Stimulated activated CD8-positive, alpha-beta memory T cell treated with anti-CD3 and anti-CD28 coated beads, Interleukin-7, amount 100 ng/mL, for 24 hours (primary cell): ENCODE results near the gene MMP28.

Experiments used
- DNase-seq: peaks from one replicate; pipeline ENCODE4 v3.0.0-alpha.2; 2020; ENCODE audit warnings: low read depth

The MMP28 gene

GRCh38 chr17:35795007-35795870 is at the start of gene MMP28:
MMP28 (minus strand) TSS chr17:35795641; CDS start chr17:35795377, 264 bp downstream.
- DNase-seq = no peak

- DNase-seq = no peak
Observed at GRCh38 chr17:35844547-35844946, 49.1 kb upstream of the MMP28 start.

- DNase-seq = no peak
Observed at GRCh38 chr17:35843698-35844097, 48.3 kb upstream of the MMP28 start.

GRCh38 chr17:35842239-35842638 is 46.8 kb upstream of the MMP28 start:
- DNase-seq = no peak

GRCh38 chr17:35841505-35841904 is 46.1 kb upstream of the MMP28 start:
- no peak for DNase-seq

GRCh38 chr17:35841101-35841500 is 45.7 kb upstream of the MMP28 start:
- no peak for DNase-seq

GRCh38 chr17:35825206-35825605 is 29.8 kb upstream of the MMP28 start:
- DNase-seq = no peak

GRCh38 chr17:35821308-35821707 is 25.9 kb upstream of the MMP28 start:
- DNase-seq = no peak

GRCh38 chr17:35819455-35819854 is 24.0 kb upstream of the MMP28 start:
- DNase-seq = no peak

GRCh38 chr17:35817196-35817595 is 21.8 kb upstream of the MMP28 start:
- DNase-seq = no peak

- DNase-seq = no peak
Observed at GRCh38 chr17:35816723-35817122, 21.3 kb upstream of the MMP28 start.

GRCh38 chr17:35812456-35812855 is 17.0 kb upstream of the MMP28 start:
- no peak for DNase-seq

GRCh38 chr17:35811759-35812158 is 16.3 kb upstream of the MMP28 start:
- no peak for DNase-seq

- DNase-seq = no peak
Observed at GRCh38 chr17:35809855-35810461, 14.5 kb upstream of the MMP28 start.

- DNase-seq = peak; percentile 89
Observed at GRCh38 chr17:35808962-35809854, 13.8 kb upstream of the MMP28 start, which contains the start of gene TAF15. TAF15 (plus strand) TSS chr17:35809484; CDS start chr17:35809570, 86 bp downstream.

GRCh38 chr17:35808240-35808961 is 13.0 kb upstream of the MMP28 start:
- DNase-seq = no peak

- DNase-seq = no peak
Observed at GRCh38 chr17:35807371-35808144, 12.1 kb upstream of the MMP28 start.

- no peak for DNase-seq
Observed at GRCh38 chr17:35804658-35805192, 9.3 kb upstream of the MMP28 start.

- DNase-seq = no peak
Observed at GRCh38 chr17:35801583-35802224, 6.3 kb upstream of the MMP28 start.

GRCh38 chr17:35799942-35800341 is 4.5 kb upstream of the MMP28 start:
- no peak for DNase-seq
